ENCODE measurements around the gene FRYL.

DNA sequence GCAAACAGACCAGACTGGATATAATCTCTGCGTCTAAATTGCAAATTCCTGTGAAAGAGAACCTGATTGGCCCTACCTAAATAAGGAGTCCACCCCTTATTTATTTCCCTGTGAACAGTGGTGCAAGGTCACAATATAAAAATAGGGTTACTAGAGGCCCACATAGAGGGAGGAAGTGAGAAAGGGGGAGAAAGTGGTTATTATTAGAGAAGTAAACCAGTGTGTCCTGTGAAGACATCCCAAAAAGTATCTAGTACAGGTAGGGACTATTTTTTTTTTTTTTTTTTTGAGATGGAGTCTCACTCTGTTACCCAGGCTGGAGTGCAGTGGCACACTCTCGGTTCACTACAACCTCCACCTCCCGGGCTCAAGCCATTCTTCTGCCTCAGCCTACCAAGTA, 15.0 kb upstream of the FRYL start:
- TF ChIP-seq, protein P1, sequence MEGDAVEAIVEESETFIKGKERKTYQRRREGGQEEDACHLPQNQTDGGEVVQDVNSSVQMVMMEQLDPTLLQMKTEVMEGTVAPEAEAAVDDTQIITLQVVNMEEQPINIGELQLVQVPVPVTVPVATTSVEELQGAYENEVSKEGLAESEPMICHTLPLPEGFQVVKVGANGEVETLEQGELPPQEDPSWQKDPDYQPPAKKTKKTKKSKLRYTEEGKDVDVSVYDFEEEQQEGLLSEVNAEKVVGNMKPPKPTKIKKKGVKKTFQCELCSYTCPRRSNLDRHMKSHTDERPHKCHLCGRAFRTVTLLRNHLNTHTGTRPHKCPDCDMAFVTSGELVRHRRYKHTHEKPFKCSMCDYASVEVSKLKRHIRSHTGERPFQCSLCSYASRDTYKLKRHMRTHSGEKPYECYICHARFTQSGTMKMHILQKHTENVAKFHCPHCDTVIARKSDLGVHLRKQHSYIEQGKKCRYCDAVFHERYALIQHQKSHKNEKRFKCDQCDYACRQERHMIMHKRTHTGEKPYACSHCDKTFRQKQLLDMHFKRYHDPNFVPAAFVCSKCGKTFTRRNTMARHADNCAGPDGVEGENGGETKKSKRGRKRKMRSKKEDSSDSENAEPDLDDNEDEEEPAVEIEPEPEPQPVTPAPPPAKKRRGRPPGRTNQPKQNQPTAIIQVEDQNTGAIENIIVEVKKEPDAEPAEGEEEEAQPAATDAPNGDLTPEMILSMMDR (conservative IDR thresholded peaks at IDR 0.05; ENCODE audit: low read depth, low read length): no peak
- TF ChIP-seq EZH2 (IDR thresholded peaks at IDR 0.05; ENCODE audit: borderline replicate concordance, low read depth, low read length, poor library complexity, severe bottlenecking): no peak

Measured in A673 (cell line).